Liver (tissue), 9 donors: ENCODE measurements around the gene UNKL. TPM values are rescaled to one million over a fixed set of nuclear protein-coding genes. Genes with fewer than 3 reads are reported as not detected.

ENCODE experiments used
- DNase-seq: peaks from one replicate; pipeline ENCODE4 v3.0.0-alpha.2; 2017; ENCODE audit warnings: low spot score
- H3K27ac ChIP-seq, 2 donors: one replicate each; pipeline ENCODE4 v1.7.0; 2013; ENCODE audit warnings: inconsistent platforms in 2 of 2, low read length in 2 of 2, control low read depth in 1 of 2, low read depth in 1 of 2, mild to moderate bottlenecking in 1 of 2
- H3K27me3 ChIP-seq, 4 donors: one replicate each; pipeline versions ENCODE4 v1.6.1 to v1.7.0; 2013; ENCODE audit warnings: low read length in 3 of 4, inconsistent platforms in 1 of 4, mild to moderate bottlenecking in 1 of 4, moderate library complexity in 1 of 4; ENCODE audit not compliant: control insufficient read depth in 4 of 4, insufficient read depth in 4 of 4
- H3K36me3 ChIP-seq, 4 donors: one replicate each; pipeline versions ENCODE4 v1.6.1 to v1.7.0; 2013; ENCODE audit warnings: low read length in 3 of 4, mild to moderate bottlenecking in 3 of 4, low read depth in 1 of 4, moderate library complexity in 1 of 4; ENCODE audit not compliant: control insufficient read depth in 4 of 4, insufficient read depth in 3 of 4
- H3K4me1 ChIP-seq, 4 donors: one replicate each; pipeline versions ENCODE4 v1.6.1 to v1.7.0; 2013; ENCODE audit warnings: low read length in 3 of 4, mild to moderate bottlenecking in 3 of 4, moderate library complexity in 1 of 4; ENCODE audit not compliant: control insufficient read depth in 4 of 4, insufficient read depth in 4 of 4
- H3K4me3 ChIP-seq, 3 donors: one replicate each; pipeline versions ENCODE4 v1.6.1 to v1.7.0; 2013; ENCODE audit warnings: low read length in 3 of 3, control low read depth in 1 of 3, low read depth in 1 of 3, mild to moderate bottlenecking in 1 of 3
- H3K9ac ChIP-seq, 2 donors: one replicate each; pipeline ENCODE4 v1.7.0; 2013; ENCODE audit warnings: low read length in 2 of 2, mild to moderate bottlenecking in 2 of 2, moderate library complexity in 2 of 2, control low read depth in 1 of 2, low read depth in 1 of 2
- H3K9me3 ChIP-seq, 4 donors: one replicate each; pipeline versions ENCODE4 v1.6.1 to v1.7.0; 2013; ENCODE audit warnings: low read length in 3 of 4; ENCODE audit not compliant: control insufficient read depth in 4 of 4
- ATF3 ChIP-seq: IDR thresholded peaks from 2 replicates; pipeline ENCODE4 v1.6.1; 2016; ENCODE audit warnings: antibody characterized with exemption
- CTCF ChIP-seq: fragments of 150-350 bp; IDR thresholded peaks from 2 replicates; pipeline ENCODE4 v1.5.1; 2017; ENCODE audit warnings: improper control_type of control experiment, low read depth, low read length; ENCODE audit not compliant: missing input control
- EGR1 ChIP-seq, 2 donors: IDR thresholded peaks; 2 replicates each; pipeline ENCODE4 v1.6.1; 2016 to 2018; ENCODE audit warnings: antibody characterized with exemption in 2 of 2, low read depth in 2 of 2
- FOXA1 ChIP-seq: IDR thresholded peaks from 2 replicates; pipeline ENCODE4 v1.6.1; 2016; ENCODE audit warnings: antibody characterized with exemption
- FOXA2 ChIP-seq: IDR thresholded peaks from 2 replicates; pipeline ENCODE4 v1.6.1; 2016; ENCODE audit warnings: antibody characterized with exemption
- GABPA ChIP-seq, 2 donors: IDR thresholded peaks in 1 of 2; conservative IDR thresholded peaks in 1 of 2; 2 replicates each; pipeline ENCODE4 v1.6.1; 2016; ENCODE audit warnings: antibody characterized with exemption in 2 of 2, mild to moderate bottlenecking in 1 of 2, moderate library complexity in 1 of 2
- HNF4A ChIP-seq, 2 donors: conservative IDR thresholded peaks; 2 replicates each; pipeline ENCODE4 v1.6.1; 2016; ENCODE audit warnings: antibody characterized with exemption in 2 of 2, mild to moderate bottlenecking in 2 of 2
- HNF4G ChIP-seq: IDR thresholded peaks from 2 replicates; pipeline ENCODE4 v1.6.1; 2016; ENCODE audit warnings: antibody characterized with exemption
- JUND ChIP-seq, 2 donors: IDR thresholded peaks; 2 replicates each; pipeline ENCODE4 v1.6.1; 2016; ENCODE audit warnings: antibody characterized with exemption in 2 of 2
- MAX ChIP-seq: IDR thresholded peaks from 2 replicates; pipeline ENCODE4 v1.6.1; 2016; ENCODE audit warnings: antibody characterized with exemption
- NR2F2 ChIP-seq: IDR thresholded peaks from 2 replicates; pipeline ENCODE4 v1.6.1; 2016; ENCODE audit warnings: antibody characterized with exemption
- RAD21 ChIP-seq, 2 donors: IDR thresholded peaks; 2 replicates each; pipeline ENCODE4 v1.6.1; 2016; ENCODE audit warnings: antibody characterized with exemption in 2 of 2, mild to moderate bottlenecking in 2 of 2
- REST ChIP-seq: IDR thresholded peaks from 2 replicates; pipeline ENCODE4 v1.6.1; 2016; ENCODE audit warnings: antibody characterized with exemption, mild to moderate bottlenecking
- RXRA ChIP-seq, 2 donors: IDR thresholded peaks; 2 replicates each; pipeline ENCODE4 v1.6.1; 2017 to 2018; ENCODE audit warnings: antibody characterized with exemption in 2 of 2, mild to moderate bottlenecking in 1 of 2
- SP1 ChIP-seq: IDR thresholded peaks from 2 replicates; pipeline ENCODE4 v1.6.1; 2018; ENCODE audit warnings: antibody characterized with exemption, mild to moderate bottlenecking
- TAF1 ChIP-seq: conservative IDR thresholded peaks from 2 replicates; pipeline ENCODE4 v1.6.1; 2016; ENCODE audit warnings: antibody characterized with exemption, mild to moderate bottlenecking
- YY1 ChIP-seq: IDR thresholded peaks from 2 replicates; pipeline ENCODE4 v1.6.1; 2016; ENCODE audit warnings: antibody characterized with exemption, mild to moderate bottlenecking
- ZBTB33 ChIP-seq: IDR thresholded peaks from 2 replicates; pipeline ENCODE4 v1.6.1; 2016; ENCODE audit warnings: antibody characterized with exemption
- WGBS: extraction: QIAGEN DNeasy Blood & Tissue Kit; methylation state at CpG from one replicate; pipeline ENCODE4 v1.1.7; 2013; 5-methylcytosine and 5-hydroxymethylcytosine counted together
- polyA plus RNA-seq, 2 donors: library from polyadenylated mRNA; stranded (reverse) in 1 of 2; unstranded in 1 of 2; fragments of 200-250 nt in 1 of 2; fragments of >200 nt in 1 of 2; fragmentation: Nextera tagmentation in 1 of 2; extraction: Ambion mirVana in 1 of 2; gene quantifications; one replicate each; pipeline versions ENCODE4 v1.2.1 to v1.2.3, GENCODE V29; 2013 to 2015
- total RNA-seq, 2 donors: library from RNA; depleted of rRNA; stranded (reverse); fragments of >200 nt; gene quantifications; one replicate each; pipeline ENCODE4 v1.2.3, GENCODE V29; 2014
- donor health status: healthy.
- donor health status: healthy.
- donor health status: healthy.
- donor health status: healthy.
- donor health status: healthy.

Gene UNKL
- total and polyA plus RNA-seq, 4 donors, result 3.5 to 14.7 (median 6.6) TPM

- no peak overlapping the region for H3K9ac ChIP-seq
- H3K9me3 ChIP-seq, result no peaks in the 10 kb centered on the region
- H3K27ac ChIP-seq, result no peak overlapping the region
- no peak for TF ChIP-seq GABPA (IDR thresholded peaks at IDR 0.05 in 1 of 2, conservative IDR thresholded peaks at IDR 0.05 in 1 of 2)
- no peak for TF ChIP-seq FOXA1
- TF ChIP-seq RXRA (IDR thresholded peaks at IDR 0.05), result no peak
- TF ChIP-seq TAF1, result no peak
- TF ChIP-seq EGR1 (IDR thresholded peaks at IDR 0.05; ENCODE audit: low read depth in 2 of 2), result no peak
- TF ChIP-seq RAD21 (IDR thresholded peaks at IDR 0.05), result no peak
- TF ChIP-seq JUND (IDR thresholded peaks at IDR 0.05), result no peak
- TF ChIP-seq HNF4G, result no peak
- TF ChIP-seq FOXA2, result no peak
- TF ChIP-seq REST, result no peak
- TF ChIP-seq SP1, result no peak
- no peak for TF ChIP-seq ATF3
- TF ChIP-seq YY1, result no peak
- H3K36me3 ChIP-seq, result no peaks in the 10 kb centered on the region
- DNase-seq, result no peak
- WGBS, result 18% methylated on average over 12 of the region's 12 CpGs
- H3K4me3 ChIP-seq, result no peak overlapping the region
- H3K27me3 ChIP-seq, result peaks cover 0 to 2% (median 0%) of the 10 kb centered on the region in 4 donors
- peaks cover 6 to 15% (median 12%) of the 10 kb centered on the region in 4 donors for H3K4me1 ChIP-seq
Measured at GRCh38 chr16:1335996-1336395, 78.5 kb downstream of the UNKL start.

GRCh38 chr16:1335211-1335971, 79.1 kb downstream of the UNKL start:
- no peaks in the 10 kb centered on the region for H3K36me3 ChIP-seq
- no peak overlapping the region for H3K9ac ChIP-seq
- H3K9me3 ChIP-seq, result peaks cover 0 to 2% (median 0%) of the 10 kb centered on the region in 4 donors
- peaks cover 6 to 15% (median 12%) of the 10 kb centered on the region in 4 donors for H3K4me1 ChIP-seq
- no peak for DNase-seq
- H3K27ac ChIP-seq, result no peak overlapping the region
- H3K27me3 ChIP-seq, result peaks cover 0 to 2% (median 0%) of the 10 kb centered on the region in 4 donors
- no peak overlapping the region for H3K4me3 ChIP-seq
- WGBS, result 46% methylated on average over 16 of the region's 16 CpGs
- no peak for TF ChIP-seq NR2F2
- TF ChIP-seq HNF4A (conservative IDR thresholded peaks at IDR 0.05), result no peak
- no peak for TF ChIP-seq JUND (IDR thresholded peaks at IDR 0.05)
- no peak for TF ChIP-seq FOXA2
- no peak for TF ChIP-seq ZBTB33
- TF ChIP-seq RXRA (IDR thresholded peaks at IDR 0.05), result no peak
- TF ChIP-seq EGR1 (IDR thresholded peaks at IDR 0.05; ENCODE audit: low read depth in 2 of 2), result no peak
- TF ChIP-seq SP1, result no peak
- no peak for TF ChIP-seq ATF3
- no peak for TF ChIP-seq GABPA (IDR thresholded peaks at IDR 0.05 in 1 of 2, conservative IDR thresholded peaks at IDR 0.05 in 1 of 2)
- TF ChIP-seq MAX, result no peak
- no peak for TF ChIP-seq RAD21 (IDR thresholded peaks at IDR 0.05)
- no peak for TF ChIP-seq REST
- TF ChIP-seq YY1, result no peak
- no peak for TF ChIP-seq CTCF
- TF ChIP-seq TAF1, result no peak
- no peak for TF ChIP-seq FOXA1
- TF ChIP-seq HNF4G, result no peak
